SK-N-SH treated with all-trans-retinoic acid at 6 μM for 48 hours (cell line): ENCODE data around the gene PIP4K2C.

ENCODE experiments used
- ATAC-seq: fragments of 200-7000 bp; cut with Tn5 transposase; 3 replicates; pipeline ENCODE4 v1.9.1; 2020; ENCODE audit warnings: mild to moderate bottlenecking, moderate library complexity
- ARNTL ChIP-seq: fragments of 450-650 bp; formaldehyde crosslinking; IDR thresholded peaks from 2 replicates; pipeline ENCODE4 v1.5.0; 2020; ENCODE audit warnings: low read depth, mild to moderate bottlenecking, moderate library complexity, borderline replicate concordance
- BACH2 ChIP-seq: fragments of 250-450 bp; sonication (Bioruptor Pico); IDR thresholded peaks from 2 replicates; pipeline ENCODE4 v1.9.0; 2021; ENCODE audit warnings: mild to moderate bottlenecking, borderline replicate concordance
- CSDC2 ChIP-seq: fragments of 250-450 bp; sonication (Bioruptor Pico); IDR thresholded peaks from 2 replicates; pipeline ENCODE4 v1.5.0; 2020; ENCODE audit warnings: mild to moderate bottlenecking, moderate library complexity
- ESRRG ChIP-seq: fragments of 250-450 bp; sonication (Bioruptor Pico); IDR thresholded peaks from 2 replicates; pipeline ENCODE4 v1.6.1; 2021; ENCODE audit warnings: mild to moderate bottlenecking
- GLIS3 ChIP-seq: fragments of 250-450 bp; sonication (Bioruptor Pico); IDR thresholded peaks from 2 replicates; pipeline ENCODE4 v1.5.0; 2020; ENCODE audit warnings: mild to moderate bottlenecking, moderate library complexity
- ISL1 ChIP-seq: fragments of 250-450 bp; sonication (Bioruptor Pico); IDR thresholded peaks from 2 replicates; pipeline ENCODE4 v2.1.2; 2022; ENCODE audit warnings: mild to moderate bottlenecking, moderate library complexity
- OSR1 ChIP-seq: fragments of 250-450 bp; sonication (Bioruptor Pico); IDR thresholded peaks from 2 replicates; pipeline ENCODE4 v1.8.0; 2022; ENCODE audit warnings: moderate library complexity, mild to moderate bottlenecking, inconsistent platforms
- POU6F1 ChIP-seq: fragments of 250-450 bp; sonication (Bioruptor Pico); IDR thresholded peaks from 2 replicates; pipeline ENCODE4 v1.8.0; 2021; ENCODE audit warnings: low read depth, mild to moderate bottlenecking, moderate library complexity, borderline replicate concordance
- PPARA ChIP-seq: fragments of 250-450 bp; sonication (Bioruptor Pico); IDR thresholded peaks from 2 replicates; pipeline ENCODE4 v1.5.0; 2020; ENCODE audit warnings: mild to moderate bottlenecking, borderline replicate concordance
- RARB ChIP-seq: fragments of 250-450 bp; sonication (Bioruptor Pico); IDR thresholded peaks from 2 replicates; pipeline ENCODE4 v1.8.0; 2021; ENCODE audit warnings: mild to moderate bottlenecking, moderate library complexity
- SNAI2 ChIP-seq: fragments of 250-450 bp; sonication (Bioruptor Pico); IDR thresholded peaks from 2 replicates; pipeline ENCODE4 v1.5.0; 2020; ENCODE audit warnings: mild to moderate bottlenecking, moderate library complexity
- TCF4 ChIP-seq: fragments of 250-450 bp; sonication (Bioruptor Pico); IDR thresholded peaks from 2 replicates; pipeline ENCODE4 v1.8.0; 2021; ENCODE audit warnings: mild to moderate bottlenecking, moderate library complexity, borderline replicate concordance
- TOX ChIP-seq: fragments of 250-450 bp; sonication (Bioruptor Pico); IDR thresholded peaks from 2 replicates; pipeline ENCODE4 v1.8.0; 2021; ENCODE audit warnings: mild to moderate bottlenecking, moderate library complexity, borderline replicate concordance
- ZC3H10 ChIP-seq: fragments of 250-450 bp; sonication (Bioruptor Pico); IDR thresholded peaks from 2 replicates; pipeline ENCODE4 v1.5.1; 2021; ENCODE audit warnings: mild to moderate bottlenecking, moderate library complexity
- ZFP3 ChIP-seq: fragments of 250-450 bp; sonication (Bioruptor Pico); IDR thresholded peaks from 2 replicates; pipeline ENCODE4 v1.5.0; 2020; ENCODE audit warnings: mild to moderate bottlenecking, moderate library complexity
- ZFP30 ChIP-seq: fragments of 450-650 bp; formaldehyde crosslinking; IDR thresholded peaks from 2 replicates; pipeline ENCODE4 v1.5.0; 2022; ENCODE audit warnings: mild to moderate bottlenecking, moderate library complexity
- ZNF565 ChIP-seq: fragments of 450-650 bp; formaldehyde crosslinking; conservative IDR thresholded peaks from 2 replicates; pipeline ENCODE4 v1.5.0; 2020; ENCODE audit warnings: low read depth, mild to moderate bottlenecking, moderate library complexity
- ZNF70 ChIP-seq: fragments of 450-650 bp; formaldehyde crosslinking; IDR thresholded peaks from 2 replicates; pipeline ENCODE4 v1.5.0; 2020; ENCODE audit warnings: mild to moderate bottlenecking, moderate library complexity
- ZNF8 ChIP-seq: fragments of 450-650 bp; formaldehyde crosslinking; IDR thresholded peaks from 2 replicates; pipeline ENCODE4 v1.5.0; 2020; ENCODE audit warnings: mild to moderate bottlenecking, moderate library complexity
- TF ChIP-seq, protein P1 (sequence below): fragments of 250-450 bp; sonication (Bioruptor Pico); IDR thresholded peaks from 2 replicates; pipeline ENCODE4 v1.5.1; 2020; ENCODE audit warnings: low read depth, mild to moderate bottlenecking, moderate library complexity
- TF ChIP-seq, protein P2 (sequence below): fragments of 250-450 bp; sonication (Bioruptor Pico); IDR thresholded peaks from 2 replicates; pipeline ENCODE4 v1.5.0; 2020; ENCODE audit warnings: mild to moderate bottlenecking, moderate library complexity
- TF ChIP-seq, protein P3 (sequence below): fragments of 250-450 bp; sonication (Bioruptor Pico); IDR thresholded peaks from 2 replicates; pipeline ENCODE4 v1.5.1; 2021; ENCODE audit warnings: mild to moderate bottlenecking, moderate library complexity

The PIP4K2C gene

DNA sequence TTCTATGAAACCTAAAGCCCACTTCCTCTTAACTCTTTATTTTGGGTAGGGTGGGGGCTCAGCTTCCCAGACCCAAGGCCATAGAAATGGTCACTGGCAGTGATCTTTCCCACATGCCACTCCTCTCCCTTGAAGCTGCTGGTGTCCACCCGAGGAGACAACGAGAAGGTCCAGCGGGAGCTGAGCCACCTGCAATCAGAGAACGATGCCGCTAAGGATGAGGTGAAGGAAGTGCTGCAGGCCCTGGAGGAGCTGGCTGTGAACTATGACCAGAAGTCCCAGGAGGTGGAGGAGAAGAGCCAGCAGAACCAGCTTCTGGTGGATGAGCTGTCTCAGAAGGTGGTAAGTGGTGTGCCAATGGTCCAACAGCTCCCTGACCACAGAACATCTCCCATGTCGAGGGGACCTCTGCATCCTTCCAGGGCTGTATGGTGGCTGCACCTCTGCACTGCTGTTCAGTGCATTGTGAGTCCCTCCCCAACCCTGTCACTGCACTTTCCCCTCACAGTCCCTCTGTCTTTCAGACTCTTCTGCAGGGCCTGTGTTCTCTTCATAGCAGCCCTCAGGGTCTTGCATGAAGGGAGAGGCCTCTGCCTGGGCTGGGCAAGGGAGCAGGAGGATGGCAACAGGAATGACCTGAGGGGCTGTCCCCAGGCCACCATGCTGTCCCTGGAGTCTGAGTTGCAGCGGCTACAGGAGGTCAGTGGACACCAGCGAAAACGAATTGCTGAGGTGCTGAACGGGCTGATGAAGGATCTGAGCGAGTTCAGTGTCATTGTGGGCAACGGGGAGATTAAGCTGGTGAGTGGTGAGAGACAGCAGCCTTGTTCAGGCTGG, 18.8 kb upstream of the PIP4K2C start (continued):
- TF ChIP-seq, protein P1, sequence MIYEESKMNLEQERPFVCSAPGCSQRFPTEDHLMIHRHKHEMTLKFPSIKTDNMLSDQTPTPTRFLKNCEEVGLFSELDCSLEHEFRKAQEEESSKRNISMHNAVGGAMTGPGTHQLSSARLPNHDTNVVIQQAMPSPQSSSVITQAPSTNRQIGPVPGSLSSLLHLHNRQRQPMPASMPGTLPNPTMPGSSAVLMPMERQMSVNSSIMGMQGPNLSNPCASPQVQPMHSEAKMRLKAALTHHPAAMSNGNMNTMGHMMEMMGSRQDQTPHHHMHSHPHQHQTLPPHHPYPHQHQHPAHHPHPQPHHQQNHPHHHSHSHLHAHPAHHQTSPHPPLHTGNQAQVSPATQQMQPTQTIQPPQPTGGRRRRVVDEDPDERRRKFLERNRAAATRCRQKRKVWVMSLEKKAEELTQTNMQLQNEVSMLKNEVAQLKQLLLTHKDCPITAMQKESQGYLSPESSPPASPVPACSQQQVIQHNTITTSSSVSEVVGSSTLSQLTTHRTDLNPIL (CRISPR knock-in tag) = no peak

- ATAC-seq = no peak
These were observed 16.2 kb upstream of the PIP4K2C start for GRCh38 chr12:57574795-57575194.

DNA sequence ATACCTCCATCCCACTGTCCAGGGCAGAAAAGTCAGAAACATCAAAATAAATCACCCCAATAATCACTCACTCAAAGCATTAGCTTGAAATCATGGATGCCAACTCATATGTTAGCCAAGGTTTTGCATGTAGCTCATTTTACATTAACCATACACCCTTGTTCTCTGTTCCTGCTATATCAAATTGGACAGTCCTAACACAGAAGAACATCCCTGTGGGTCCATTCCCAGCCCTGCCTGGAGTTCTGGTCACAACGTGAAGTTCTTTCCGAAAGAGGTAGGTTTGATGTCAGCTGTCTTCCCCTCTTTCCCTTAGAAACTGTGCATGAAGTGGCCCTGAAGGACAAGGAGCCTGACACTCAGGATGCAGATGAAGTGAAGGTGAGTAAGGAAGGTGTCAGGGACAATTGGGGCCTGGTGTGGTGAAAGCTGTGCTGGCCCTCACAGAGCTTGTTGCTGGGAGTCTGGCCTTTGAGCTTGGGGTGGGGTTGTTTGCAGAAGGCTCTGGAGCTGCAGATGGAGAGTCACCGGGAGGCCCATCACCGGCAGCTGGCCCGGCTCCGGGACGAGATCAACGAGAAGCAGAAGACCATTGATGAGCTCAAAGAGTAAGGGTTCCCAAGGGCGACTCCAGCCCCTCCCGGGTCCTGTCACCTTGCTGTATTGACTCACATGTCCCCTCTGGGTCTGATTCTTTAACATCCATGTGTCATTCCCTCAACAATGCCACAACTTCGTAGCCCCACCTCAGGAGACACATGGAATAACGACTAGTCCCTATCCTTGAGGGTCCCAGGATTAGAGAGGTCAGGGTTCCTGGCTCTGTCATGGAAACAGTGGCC, 15.0 kb upstream of the PIP4K2C start:
- TF ChIP-seq ZFP3 (CRISPR knock-in tag) (no peak), ARNTL (CRISPR knock-in tag) (no peak), CSDC2 (CRISPR knock-in tag) (no peak), TCF4 (CRISPR knock-in tag) (no peak), BACH2 (CRISPR knock-in tag) (no peak), RARB (no peak), ZNF8 (CRISPR knock-in tag) (no peak), ZC3H10 (no peak), ESRRG (CRISPR knock-in tag) (no peak), POU6F1 (CRISPR knock-in tag) (no peak), ZNF565 (no peak), GLIS3 (CRISPR knock-in tag) (no peak), OSR1 (no peak), ZNF70 (CRISPR knock-in tag) (no peak), ZFP30 (no peak)
- TF ChIP-seq, protein P2, sequence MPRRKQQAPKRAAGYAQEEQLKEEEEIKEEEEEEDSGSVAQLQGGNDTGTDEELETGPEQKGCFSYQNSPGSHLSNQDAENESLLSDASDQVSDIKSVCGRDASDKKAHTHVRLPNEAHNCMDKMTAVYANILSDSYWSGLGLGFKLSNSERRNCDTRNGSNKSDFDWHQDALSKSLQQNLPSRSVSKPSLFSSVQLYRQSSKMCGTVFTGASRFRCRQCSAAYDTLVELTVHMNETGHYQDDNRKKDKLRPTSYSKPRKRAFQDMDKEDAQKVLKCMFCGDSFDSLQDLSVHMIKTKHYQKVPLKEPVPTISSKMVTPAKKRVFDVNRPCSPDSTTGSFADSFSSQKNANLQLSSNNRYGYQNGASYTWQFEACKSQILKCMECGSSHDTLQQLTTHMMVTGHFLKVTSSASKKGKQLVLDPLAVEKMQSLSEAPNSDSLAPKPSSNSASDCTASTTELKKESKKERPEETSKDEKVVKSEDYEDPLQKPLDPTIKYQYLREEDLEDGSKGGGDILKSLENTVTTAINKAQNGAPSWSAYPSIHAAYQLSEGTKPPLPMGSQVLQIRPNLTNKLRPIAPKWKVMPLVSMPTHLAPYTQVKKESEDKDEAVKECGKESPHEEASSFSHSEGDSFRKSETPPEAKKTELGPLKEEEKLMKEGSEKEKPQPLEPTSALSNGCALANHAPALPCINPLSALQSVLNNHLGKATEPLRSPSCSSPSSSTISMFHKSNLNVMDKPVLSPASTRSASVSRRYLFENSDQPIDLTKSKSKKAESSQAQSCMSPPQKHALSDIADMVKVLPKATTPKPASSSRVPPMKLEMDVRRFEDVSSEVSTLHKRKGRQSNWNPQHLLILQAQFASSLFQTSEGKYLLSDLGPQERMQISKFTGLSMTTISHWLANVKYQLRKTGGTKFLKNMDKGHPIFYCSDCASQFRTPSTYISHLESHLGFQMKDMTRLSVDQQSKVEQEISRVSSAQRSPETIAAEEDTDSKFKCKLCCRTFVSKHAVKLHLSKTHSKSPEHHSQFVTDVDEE (CRISPR knock-in tag) = no peak
- ATAC-seq = no peak

More at GRCh38 chr12:57574795-57575194, 16.2 kb upstream of the PIP4K2C start:
- TF ChIP-seq TCF4 (CRISPR knock-in tag) = no peak
- no peak for TF ChIP-seq ZNF70 (CRISPR knock-in tag)
- TF ChIP-seq CSDC2 (CRISPR knock-in tag) = no peak
- no peak for TF ChIP-seq GLIS3 (CRISPR knock-in tag)
- TF ChIP-seq ISL1 (CRISPR knock-in tag) = no peak
- no peak for TF ChIP-seq ARNTL (CRISPR knock-in tag)
- TF ChIP-seq TOX (CRISPR knock-in tag) = no peak
- no peak for TF ChIP-seq ZFP3 (CRISPR knock-in tag)
- no peak for TF ChIP-seq BACH2 (CRISPR knock-in tag)
- TF ChIP-seq SNAI2 (CRISPR knock-in tag) = no peak

- ATAC-seq = no peak
- TF ChIP-seq BACH2 (CRISPR knock-in tag) (no peak), PPARA (CRISPR knock-in tag) (no peak), ZNF70 (CRISPR knock-in tag) (no peak), ZC3H10 (no peak), ISL1 (CRISPR knock-in tag) (no peak), OSR1 (no peak)
- TF ChIP-seq, protein P3, sequence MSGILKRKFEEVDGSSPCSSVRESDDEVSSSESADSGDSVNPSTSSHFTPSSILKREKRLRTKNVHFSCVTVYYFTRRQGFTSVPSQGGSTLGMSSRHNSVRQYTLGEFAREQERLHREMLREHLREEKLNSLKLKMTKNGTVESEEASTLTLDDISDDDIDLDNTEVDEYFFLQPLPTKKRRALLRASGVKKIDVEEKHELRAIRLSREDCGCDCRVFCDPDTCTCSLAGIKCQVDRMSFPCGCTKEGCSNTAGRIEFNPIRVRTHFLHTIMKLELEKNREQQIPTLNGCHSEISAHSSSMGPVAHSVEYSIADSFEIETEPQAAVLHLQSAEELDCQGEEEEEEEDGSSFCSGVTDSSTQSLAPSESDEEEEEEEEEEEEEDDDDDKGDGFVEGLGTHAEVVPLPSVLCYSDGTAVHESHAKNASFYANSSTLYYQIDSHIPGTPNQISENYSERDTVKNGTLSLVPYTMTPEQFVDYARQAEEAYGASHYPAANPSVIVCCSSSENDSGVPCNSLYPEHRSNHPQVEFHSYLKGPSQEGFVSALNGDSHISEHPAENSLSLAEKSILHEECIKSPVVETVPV (CRISPR knock-in tag) = no peak
- TF ChIP-seq, protein P1 (CRISPR knock-in tag) = no peak
These were observed 14.3 kb upstream of the PIP4K2C start for GRCh38 chr12:57576613-57577160.
